Cerebellar nuclear complex (tissue), 1 donor: Measurements from ENCODE around the gene CXXC5.

Experiments
- DNase-seq, 2 experiments: peaks; one replicate each; lab custom pipeline; 2025; lab: John Stamatoyannopoulos, UW

CXXC5 gene

DNA sequence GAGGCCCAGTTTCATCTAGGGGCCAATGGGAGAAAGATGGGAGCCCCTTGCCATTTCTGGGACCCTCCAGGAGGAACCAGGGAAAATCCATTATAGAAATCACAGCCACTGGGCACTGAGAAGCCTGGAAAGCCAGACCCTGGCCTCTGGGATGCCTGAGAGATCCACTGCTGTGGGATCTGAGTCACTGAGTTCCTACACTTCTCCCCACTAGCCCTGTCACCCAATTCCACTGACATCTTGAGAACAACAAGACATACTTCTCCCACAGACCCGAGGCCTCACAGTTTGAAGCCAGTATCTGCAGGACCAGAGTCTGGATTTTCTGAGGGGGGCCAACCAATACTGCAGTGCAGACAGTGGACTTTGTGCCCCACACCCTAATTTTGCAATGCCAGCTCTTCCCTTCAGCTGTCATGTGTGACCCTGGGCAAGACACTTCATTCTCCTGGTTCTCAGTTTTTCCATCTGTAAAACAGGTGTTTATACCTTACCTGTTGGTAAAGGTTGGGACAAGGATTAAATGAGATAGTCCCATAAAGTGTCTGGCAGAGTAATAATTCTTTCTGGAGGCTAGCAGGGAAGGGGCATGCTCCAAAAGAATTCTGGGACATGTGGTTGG lies 46.5 kb downstream of the CXXC5 start:
- DNase-seq: no peak

DNA sequence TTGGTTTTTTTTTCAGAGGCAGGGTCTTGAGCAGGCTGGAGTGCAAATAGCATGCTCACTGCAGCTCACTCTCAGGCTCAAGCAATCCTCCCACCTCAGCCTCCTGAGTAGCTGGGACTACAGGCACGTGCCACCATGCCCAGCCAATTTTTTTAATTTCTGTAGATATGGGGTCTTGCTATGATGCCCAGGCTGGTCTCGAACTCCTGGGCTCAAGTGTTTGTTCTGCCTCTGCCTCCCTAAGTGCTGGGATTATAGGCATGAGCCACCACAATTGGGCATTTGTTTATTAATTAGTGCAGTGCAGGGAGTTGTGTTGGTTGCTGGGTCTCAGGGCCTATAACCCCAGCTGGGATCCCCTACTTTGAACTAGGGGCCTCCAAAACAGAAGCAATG lies 47.0 kb downstream of the CXXC5 start:
- DNase-seq: no peak

DNA sequence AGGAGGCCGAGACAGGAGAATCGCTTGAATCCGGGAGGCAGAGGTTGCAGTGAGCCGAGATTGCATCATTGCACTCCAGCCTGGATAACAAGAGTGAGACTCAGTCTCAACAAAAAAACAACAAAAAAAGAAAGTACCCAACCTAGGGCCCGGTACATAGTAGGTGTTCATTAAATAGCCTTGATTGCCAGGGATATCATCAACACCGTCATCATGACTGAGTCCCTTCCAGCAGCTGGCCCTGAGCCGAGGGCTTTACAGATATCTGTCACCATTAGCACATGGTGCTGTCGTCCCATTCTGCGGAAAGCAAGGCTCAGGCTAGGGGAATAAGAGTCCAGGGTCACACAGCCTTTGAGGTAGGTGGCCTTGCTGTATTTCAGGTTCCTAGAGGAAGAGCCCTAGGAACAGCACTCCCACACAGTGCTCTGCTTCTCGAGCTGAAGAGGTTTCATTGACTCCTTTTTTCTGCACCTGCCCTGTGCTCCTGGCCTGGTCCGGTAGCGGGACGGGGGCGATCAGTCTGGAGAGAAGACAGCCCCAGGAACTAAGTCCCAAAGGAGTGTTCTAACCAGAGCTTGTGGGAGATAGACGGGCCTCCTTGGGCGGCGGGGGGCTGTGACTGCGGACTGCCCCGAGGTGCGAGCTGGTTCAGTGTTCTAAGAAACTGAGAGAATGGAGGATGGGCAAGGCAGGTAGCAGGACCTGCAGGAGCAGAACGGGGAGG lies 48.2 kb downstream of the CXXC5 start:
- no peak for DNase-seq

DNA sequence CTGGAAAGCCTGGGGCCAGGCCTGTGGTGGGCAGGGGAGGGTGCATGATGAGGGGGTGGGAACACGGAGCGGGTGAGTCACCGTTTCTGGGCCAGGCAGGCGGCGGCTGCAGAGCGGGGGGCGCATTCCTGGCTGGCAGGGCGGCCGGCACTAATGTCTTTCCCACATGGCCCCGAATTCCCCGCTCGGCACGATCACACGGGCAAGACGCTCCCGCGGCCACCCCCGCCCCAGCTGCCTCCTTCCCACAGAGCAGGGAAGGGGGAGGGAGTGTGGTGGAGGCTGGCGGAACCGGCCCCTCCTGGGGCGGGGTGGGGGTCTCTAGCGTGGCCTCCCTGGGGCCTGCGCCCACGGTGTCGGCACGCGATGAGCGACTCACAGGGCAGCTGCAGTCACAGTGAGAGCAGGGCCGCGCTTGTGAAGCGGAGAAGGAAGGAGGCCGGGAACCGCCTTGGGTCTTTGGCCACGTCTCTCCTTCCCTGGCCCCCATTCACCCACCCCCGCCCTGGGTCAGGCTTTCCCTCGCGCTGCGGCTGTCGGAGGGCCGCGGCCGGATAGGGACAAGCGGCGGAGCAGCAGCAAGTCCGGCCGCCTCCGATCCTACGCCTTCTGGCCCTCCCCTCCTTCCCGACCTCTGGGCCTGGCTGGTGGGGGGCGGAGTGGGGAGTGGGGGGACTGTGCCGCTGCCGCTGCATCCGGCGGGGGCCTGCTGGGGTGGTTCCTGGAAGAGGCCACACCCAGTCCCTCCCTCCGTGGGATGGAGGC lies 48.9 kb downstream of the CXXC5 start:
- no peak for DNase-seq

DNA sequence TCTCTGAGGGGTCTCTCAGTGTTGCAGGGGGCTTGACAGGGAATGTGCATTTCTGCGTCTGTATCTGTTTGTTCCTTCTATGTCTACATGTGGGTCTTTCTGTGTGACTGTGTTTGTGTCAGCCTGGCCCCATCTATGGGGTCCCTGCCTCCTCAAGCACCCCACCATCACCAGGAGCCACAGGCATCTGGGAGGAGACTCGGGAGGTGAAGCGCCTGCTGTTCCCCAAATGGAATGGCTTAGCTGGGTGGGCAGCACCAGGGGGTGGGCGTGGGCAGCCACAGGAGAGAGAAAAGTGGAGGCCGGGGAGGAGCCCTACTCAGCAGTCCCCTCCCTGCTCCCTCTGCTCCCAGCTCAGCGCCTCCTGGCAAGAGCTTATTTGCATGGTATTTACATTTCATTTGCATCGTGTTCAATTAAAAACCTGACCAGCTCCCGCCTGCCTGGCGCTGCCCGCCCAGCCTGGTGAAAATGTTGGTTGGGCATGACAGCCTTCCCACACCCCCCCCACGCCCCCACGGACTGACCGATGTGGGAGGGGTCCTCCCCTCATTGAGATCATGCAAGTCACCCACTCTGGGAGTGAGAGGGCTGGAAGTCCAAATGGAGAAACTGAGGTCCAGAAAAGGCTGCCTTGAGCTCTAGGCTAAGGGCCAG lies 50.5 kb downstream of the CXXC5 start:
- DNase-seq: no peak

DNA sequence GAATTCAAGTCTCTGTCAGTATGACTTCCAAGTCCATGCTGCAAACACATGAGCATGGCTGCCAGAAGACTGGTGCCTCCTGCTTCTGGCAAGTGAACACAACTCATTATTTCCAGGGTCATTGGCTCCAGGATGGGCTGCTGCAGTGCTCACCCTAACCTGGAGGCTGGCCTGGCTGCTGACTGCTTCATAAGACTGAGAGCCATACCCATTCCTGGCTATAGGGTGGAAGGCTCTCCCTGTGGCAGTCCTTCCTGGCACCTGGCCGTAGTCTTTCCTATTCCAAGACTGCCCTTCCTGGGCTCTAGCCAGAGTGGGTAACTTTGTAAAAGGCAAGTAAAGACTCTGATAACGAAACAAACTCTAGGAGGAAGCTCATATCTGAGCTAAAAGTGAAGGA lies 51.2 kb downstream of the CXXC5 start:
- no peak for DNase-seq

DNA sequence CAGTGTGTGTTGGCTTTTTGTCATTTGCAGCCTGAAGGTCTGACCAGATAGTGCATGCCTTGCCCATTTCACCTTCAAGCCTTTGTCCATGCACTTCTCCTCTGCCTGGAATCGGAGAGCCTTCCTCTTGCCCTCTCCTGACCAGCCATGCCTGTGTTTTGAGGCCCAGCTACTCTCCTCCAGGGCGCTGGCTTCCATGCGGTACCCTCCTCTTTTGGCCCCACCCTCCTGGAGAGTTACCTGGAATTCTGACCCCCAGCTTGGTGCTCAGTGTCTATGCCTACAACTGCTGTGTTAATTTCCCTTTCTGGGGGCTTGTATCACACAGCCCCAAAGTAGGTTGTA lies 52.5 kb downstream of the CXXC5 start:
- no peak for DNase-seq

DNA sequence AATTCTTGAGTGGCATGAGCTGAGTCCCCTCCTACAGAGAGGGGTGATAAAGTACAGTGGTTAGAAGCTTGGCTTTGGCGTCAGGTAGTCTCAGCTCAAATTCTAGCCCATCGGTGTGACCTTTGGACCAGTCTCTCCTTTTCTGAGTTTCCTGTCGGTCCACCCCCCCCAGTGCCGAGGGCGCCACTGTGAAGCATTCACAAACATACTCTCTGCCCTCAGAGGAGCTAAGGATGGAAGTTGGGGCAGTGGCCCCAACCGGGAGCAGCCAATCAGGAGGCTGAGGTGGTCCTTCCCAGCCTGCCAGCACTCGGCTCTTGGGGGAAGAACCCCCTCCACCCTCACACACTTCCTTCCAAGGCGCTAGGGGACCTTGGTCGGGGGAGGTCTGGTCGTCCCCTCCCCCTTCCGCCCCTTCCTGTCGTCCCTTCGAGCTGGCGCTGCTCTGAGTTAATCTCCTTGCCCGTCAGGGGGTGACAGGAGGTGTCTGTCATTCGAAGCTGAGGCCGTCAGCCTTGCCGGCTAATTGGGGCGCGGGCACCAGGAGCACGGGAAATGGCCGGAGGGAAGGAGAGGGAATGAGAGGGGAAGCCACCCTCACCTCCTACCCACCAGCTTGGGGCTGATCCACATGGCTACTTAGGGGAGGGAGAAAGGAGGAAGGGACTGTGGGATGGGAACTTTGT lies 53.0 kb downstream of the CXXC5 start:
- DNase-seq: no peak

DNA sequence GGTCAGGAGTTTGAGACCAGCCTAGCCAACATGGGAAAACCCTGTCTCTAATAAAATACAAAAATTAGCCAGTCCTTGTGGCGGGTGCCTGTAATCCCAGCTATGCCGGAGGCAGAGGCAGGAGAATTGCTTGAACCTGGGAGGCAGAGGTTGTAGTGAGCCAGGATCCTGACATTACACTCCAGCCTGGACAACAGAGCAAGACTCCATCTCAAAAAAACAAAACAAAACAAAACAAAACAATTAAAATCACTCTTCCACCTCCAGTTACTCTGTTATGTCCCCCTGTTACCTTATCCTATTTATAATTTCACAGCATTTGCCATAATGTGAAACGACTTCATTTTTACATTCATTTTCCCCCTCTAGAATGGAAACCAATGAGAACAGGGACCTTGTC lies 54.4 kb downstream of the CXXC5 start:
- no peak for DNase-seq

DNA sequence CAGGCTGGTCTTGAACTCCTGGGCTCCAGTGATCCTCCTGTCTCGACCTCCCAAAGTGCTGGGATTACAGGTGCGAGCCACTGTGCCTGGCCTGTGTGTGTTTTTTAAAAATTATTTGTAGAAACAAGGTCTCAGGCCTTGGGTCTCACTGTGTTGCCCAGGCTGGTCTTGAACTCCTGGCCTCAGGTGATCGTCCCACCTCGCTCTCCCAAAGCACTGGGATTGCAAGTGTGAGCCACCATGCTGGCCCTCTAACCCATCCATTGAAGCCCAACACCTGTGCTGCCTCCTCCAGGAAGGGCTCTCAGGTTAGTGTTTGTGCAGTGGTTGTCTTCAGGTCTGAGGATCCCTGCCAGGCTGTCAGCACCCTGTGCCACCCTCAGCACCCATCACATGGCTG lies 56.6 kb downstream of the CXXC5 start:
- no peak for DNase-seq

DNA sequence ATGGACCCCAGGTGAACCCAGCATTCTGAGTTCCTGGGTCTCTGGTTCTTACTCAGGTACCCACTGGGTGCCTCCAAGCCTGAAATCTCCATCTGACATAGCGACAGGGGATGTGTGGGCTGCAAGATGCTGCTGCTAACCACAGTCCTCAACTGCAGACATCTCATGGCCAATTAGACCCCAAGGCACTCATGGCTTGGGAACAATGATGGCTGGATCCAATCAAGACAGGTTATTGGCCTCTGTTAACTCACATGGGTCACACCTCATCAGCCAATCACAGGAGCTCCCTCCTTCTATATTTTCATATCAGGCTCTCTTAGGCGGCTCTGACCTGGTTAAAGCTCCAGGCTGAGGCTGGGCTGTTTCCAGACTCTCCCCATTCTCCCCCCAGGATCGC lies 57.0 kb downstream of the CXXC5 start:
- DNase-seq: no peak

DNA sequence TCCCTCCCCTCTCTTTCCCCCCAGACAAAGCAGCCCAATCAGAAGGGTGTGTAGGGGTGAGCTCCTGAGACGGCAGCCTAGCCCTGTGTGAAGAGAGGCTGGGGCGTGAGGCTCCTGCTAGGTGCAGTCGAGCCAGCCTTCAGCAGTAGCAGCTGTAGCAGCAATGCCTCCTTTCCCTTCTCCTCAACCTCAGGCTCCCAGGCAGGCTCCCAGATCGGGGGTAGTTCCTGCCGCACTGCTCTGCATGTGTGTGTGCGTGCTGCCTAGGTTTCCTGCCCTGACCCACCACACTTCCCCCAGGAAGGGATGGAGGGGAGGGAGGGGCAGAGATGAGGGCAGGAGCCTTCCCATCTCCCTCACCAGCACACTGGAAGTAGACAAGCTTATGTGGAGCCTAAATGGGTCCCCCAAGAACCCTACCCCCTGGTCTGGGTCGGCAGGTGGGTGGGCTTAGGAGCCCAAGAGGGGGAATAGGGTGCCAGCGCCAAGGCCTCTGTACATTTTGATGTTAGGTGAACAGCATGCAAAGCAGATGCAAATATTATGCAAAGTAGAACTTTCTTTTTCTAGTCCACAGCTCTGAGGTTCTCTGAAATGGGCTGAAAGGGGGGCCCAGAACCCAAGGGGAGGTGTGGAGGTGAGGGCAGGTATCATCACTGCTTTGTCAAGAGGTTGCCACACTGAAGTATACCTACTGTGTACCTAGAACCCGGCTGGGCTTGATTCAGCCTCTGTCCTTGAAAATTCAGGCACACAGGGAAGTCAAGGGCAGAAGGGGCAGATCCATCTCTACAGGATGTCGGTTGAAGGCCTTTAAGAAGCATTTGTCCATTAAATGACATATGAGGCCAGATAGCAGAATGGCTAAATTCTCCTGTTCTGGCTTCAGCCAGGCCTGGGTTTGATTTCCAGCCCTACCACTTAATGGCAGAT lies 57.8 kb downstream of the CXXC5 start:
- DNase-seq: no peak

DNA sequence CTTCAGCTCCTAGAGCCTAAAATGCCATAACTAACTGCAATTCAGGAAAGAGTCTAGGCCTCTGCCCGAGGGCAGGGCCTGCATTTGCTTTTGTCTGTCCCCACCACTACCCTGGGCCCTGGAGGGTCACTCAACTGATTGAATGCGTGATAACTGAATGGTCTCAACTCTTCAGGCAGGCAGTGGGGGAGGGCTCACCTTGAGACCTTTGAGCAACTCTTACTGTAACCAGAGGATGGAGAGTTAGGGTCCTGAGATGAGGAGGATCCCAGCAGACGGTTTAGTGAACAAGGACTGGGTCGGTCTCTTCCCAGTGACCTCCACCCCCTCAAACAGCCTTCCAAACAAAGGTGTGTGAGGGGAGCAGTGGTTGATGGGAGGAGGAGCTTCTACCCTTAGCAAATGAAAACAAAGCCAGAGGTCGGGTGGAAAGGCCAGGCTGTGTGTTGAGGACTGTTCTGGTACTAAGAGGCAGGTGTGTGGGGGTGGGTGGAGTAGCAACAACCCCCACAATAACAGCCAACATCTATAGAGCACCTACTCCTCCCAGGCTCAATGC lies 59.4 kb downstream of the CXXC5 start:
- DNase-seq: no peak

DNA sequence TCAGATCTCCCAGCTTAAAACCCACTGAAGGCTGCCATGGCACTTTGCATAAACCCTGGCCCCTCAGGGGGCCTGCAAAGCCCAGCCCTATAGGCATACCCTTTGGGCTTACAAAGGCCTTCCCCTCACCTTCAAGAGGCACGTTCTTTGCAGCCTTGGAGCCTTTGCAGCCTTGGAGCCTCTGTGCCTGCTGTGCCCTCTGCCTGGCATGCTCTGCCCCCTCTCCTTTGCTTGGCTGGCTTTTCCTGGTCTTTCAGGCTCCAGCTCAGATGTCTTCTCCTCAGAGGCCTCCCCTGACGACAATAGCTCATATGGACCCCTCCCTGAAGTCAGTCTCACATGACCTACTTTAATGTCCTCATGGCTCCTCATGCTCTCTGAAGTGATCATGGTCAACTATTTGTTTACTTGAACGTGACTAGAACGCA lies 60.3 kb downstream of the CXXC5 start:
- no peak for DNase-seq

DNA sequence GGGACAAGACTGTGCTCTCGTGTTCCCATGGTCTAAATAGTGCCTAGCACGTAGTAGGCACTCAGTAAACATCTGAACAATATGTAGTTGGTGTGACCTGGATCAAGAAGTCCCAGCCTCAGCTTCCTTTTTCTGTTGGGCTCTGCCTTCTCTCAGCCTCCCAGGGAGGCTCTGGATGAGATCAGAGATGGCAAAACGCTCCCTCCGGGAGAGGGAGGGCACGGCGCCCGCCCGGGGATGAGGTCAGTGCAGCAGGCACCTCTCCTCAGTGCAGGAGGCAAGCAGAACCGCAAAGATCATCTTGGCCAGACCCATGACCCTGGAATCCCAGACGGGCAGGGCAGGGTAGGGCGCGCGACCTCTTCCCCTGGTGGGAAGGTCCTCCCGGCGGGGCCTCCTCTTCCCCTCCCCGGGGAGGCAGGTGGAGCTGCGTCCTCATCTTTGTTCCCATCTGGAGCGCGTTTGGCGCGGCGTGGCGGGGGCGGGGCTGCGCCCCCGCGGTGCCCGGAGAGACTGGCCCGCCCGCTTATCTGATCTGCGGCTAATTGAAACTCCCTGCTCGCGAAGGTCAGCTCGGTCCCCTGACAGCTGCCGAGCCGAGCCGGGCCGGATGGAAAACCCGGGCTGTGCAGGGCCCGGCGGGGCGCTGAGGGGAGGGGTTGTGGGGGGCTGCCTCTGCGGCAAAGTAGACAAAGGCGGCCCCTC lies 60.9 kb downstream of the CXXC5 start:
- DNase-seq: no peak

DNA sequence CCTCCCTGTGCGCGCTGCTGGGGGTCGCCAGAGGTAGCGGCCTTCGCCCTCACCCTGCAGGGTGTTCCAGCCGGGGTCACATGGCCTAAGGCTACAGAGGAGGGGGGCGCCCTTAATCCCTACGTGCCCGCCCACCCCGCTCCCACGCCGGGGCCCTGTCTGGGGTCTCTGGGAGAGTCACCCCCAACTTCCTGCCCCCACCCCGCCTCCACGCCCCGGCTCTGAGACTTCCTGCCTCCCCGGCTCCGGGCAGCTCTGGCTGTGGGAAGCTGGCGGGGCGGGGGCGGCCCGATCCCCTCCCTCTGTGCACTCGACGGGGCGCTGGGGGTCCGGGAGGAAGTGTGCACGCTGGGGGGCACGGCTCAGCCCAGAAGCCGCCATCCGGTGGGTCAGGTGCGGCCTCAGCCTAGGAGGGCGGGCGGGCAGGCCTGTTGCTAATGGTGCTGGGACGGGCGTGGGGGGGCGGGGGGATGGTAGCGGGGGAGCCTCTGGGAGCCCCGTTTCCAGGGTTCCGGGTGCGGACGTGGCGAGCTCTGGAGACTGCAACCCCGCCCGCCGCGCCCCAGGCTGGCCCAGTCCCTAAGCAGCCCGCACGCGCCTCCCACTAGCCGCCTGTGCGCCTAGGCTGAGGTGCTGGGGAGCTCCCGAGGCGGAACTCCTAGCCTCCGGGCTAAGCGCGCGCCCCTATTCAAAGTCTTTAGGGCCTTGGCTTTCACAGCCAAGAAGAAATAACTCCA lies 61.6 kb downstream of the CXXC5 start:
- no peak for DNase-seq

DNA sequence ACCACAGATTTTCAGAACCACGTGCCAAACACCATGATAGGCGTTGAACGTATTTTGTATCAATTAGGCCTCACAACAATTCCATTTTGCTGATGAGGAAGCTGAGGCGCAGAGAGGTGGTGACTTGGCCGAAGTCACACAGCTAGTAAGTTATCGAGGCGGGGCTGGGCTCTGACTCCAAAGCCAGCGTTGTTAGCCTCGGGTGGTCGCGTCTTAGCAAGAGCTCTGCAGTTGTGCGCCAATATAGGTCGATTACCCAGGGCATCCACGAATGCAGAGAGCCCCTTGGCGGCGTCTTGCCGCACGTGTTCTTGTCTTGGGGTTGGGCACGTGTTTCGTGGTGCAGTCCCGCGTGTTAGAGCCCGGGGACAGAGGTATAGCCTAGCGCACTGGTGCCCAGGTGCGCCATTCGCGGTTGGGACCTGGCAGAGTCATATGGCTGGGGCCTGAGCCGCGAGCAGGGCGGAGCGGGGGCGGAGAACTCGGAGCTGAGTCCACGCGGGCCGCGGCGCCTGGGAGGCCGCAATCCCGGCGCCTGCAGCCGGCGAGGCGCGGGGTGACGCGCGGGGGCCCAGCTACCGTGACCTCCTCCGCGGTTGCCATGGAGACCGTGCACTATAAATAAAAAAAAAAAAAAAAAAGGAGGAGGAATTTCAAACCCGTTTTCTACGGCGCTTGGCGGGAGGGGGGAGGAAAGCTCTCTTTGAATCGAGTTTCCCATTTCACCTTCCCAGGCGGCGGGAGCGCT lies 62.3 kb downstream of the CXXC5 start:
- DNase-seq: no peak

DNA sequence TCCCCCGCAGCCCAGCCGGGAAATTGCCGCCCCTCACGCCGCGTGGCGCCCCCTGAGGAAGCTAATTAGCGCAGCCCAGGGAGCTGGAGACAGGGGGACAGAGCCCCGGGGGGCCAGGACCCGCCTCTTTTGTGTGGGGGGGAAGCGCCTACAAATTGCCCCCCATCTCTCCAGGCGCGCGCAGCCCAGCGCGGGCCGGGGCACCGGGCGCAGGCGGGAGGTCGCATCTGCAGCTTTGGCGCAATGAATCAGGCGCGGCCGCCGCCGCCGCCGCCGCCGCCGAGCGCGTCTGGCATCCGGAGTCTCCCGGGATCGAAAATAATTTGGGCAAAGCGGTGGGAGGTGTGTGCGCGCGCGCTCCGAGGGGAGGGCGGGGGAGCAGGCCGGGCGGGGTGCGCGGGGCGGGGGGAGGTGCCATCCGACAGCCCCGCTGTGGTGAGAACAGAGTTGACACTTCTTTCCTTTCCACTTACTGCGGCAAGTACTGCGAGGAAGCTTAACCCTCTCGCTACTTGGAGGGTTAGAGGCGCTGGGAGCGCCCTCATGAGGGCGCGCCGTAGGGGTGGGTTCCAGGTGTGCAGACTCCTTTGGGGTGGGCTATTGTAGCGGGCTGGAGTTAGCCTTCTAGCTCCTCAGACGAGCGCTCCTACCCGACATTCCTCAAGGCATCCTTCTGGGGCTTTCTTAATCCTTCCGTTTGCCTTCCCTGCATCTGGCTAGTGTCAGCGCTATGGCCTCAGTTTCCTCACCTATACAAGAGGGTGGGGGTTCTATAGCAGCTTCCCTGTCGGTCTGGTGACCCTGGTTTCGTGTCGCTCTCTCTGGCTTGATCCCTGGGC lies 63.1 kb downstream of the CXXC5 start:
- no peak for DNase-seq
